ENCODE results near the gene PCDHB15. TPM values are rescaled to one million over a fixed set of nuclear protein-coding genes. Genes with fewer than 3 reads are reported as not detected.
"Not testable (repeated sequence)": the region's sequence is repeated elsewhere in the genome, so short reads cannot be mapped to it uniquely, and the experiment has no call there.

The PCDHB15 gene
- total and polyA plus RNA-seq, 12 donors: 2.3 to 10.5 (median 4.6) TPM

DNA sequence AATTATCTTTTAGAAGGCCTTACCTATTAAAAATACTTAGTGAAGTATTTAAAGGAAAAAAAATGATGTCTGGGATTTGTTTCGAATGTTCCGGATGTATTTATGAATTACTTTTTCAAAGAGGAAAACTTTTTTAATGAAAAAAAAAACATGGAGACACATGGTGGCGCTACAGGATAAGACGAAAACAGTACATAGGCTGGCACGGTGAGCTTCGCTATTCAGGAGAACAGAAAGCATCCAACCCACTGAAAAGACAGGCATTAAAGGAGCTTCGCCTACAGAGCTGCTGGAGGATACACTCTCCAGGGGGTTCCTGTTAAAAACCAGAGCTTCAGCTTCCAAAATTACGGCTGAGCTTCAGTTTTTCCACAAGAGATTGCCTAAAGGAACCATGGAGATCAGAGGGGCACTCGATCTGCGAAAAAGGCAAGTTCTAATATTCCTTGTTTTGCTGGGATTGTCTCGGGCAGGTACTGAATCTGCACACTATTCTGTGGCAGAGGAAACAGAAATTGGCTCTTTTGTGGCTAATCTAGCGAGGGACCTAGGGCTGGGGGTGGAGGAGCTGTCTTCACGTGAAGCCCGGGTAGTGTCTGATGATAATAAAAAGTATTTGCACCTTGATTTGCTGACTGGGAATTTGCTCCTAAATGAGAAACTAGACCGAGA lies 21.9 kb upstream of the PCDHB15 start, which contains the start of gene PCDHB14:
PCDHB14 (plus strand) TSS at position 232 of the 672 bp plus-strand sequence; CDS start at position 395, 163 bp downstream.
- intact Hi-C loops (cut with DNase I): loop anchor here in 3 of 10 donors (5.0 to 10.0 kb wide), 3 partner anchors 92 to 344 kb away; no protein-coding TSS in a partner anchor
- peaks cover 0 to 98% (median 56%) of the 10 kb centered on the region in 11 donors for H3K9me3 ChIP-seq
- TF ChIP-seq, protein P1, sequence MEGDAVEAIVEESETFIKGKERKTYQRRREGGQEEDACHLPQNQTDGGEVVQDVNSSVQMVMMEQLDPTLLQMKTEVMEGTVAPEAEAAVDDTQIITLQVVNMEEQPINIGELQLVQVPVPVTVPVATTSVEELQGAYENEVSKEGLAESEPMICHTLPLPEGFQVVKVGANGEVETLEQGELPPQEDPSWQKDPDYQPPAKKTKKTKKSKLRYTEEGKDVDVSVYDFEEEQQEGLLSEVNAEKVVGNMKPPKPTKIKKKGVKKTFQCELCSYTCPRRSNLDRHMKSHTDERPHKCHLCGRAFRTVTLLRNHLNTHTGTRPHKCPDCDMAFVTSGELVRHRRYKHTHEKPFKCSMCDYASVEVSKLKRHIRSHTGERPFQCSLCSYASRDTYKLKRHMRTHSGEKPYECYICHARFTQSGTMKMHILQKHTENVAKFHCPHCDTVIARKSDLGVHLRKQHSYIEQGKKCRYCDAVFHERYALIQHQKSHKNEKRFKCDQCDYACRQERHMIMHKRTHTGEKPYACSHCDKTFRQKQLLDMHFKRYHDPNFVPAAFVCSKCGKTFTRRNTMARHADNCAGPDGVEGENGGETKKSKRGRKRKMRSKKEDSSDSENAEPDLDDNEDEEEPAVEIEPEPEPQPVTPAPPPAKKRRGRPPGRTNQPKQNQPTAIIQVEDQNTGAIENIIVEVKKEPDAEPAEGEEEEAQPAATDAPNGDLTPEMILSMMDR (IDR thresholded peaks at IDR 0.05): peak in 6 of 9 donors; percentile 15 to 43 (median 26)
- peaks cover 0 to 24% (median 0%) of the 10 kb centered on the region in 9 donors for H3K36me3 ChIP-seq
- H3K27me3 ChIP-seq: peaks cover 0 to 13% (median 0%) of the 10 kb centered on the region in 7 donors
- no peaks in the 10 kb centered on the region for H3K4me1 ChIP-seq
- no peak within 1 kb of the TSS for H3K27ac ChIP-seq
- DNase-seq (no peak), ATAC-seq (peak in 1 of 8 donors; percentile 65)
- peak within 1 kb of the TSS in 7 of 10 donors; percentile 12 to 40 (median 29) for H3K4me3 ChIP-seq
- 25 to 26% methylated on average over 15 of the region's 15 CpGs for WGBS, 2 donors

DNA sequence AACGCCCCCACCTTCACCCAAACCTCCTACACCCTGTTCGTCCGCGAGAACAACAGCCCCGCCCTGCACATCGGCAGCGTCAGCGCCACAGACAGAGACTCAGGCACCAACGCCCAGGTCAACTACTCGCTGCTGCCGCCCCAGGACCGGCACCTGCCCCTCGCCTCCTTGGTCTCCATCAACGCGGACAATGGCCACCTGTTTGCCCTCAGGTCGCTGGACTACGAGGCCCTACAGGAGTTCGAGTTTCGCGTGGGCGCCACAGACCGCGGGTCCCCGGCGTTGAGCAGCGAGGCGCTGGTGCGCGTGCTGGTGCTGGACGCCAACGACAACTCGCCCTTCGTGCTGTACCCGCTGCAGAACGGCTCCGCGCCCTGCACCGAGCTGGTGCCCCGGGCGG lies 20.4 kb upstream of the PCDHB15 start:
- intact Hi-C loops (cut with DNase I): loop anchor here in 3 of 10 donors (5.0 to 10.0 kb wide), 3 partner anchors 90 to 342 kb away; no protein-coding TSS in a partner anchor
- not testable (repeated sequence) for ATAC-seq, H3K36me3 ChIP-seq, DNase-seq, H3K4me3 ChIP-seq, H3K27ac ChIP-seq, H3K4me1 ChIP-seq
- H3K27me3 ChIP-seq: peaks cover 0 to 13% (median 0%) of the 10 kb centered on the region in 7 donors
- WGBS, 2 donors: 20% methylated on average over 32 to 34 of the region's 40 CpGs
- H3K9me3 ChIP-seq: peaks cover 0 to 94% (median 59%) of the 10 kb centered on the region in 11 donors

DNA sequence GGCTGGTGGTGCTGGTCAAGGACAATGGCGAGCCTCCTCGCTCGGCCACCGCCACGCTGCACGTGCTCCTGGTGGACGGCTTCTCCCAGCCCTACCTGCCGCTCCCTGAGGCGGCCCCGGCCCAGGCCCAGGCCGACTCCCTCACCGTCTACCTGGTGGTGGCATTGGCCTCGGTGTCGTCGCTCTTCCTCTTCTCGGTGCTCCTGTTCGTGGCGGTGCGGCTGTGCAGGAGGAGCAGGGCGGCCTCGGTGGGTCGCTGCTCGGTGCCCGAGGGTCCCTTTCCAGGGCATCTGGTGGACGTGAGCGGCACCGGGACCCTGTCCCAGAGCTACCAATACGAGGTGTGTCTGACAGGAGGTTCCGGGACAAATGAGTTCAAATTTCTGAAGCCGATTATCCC lies 19.8 kb upstream of the PCDHB15 start:
- H3K4me1 ChIP-seq, ATAC-seq, DNase-seq, H3K36me3 ChIP-seq, H3K4me3 ChIP-seq, H3K27ac ChIP-seq: not testable (repeated sequence)
- Histone ChIP-seq H3K9me3 (peaks cover 0 to 93% (median 55%) of the 10 kb centered on the region in 11 donors), H3K27me3 (peaks cover 0 to 13% (median 0%) of the 10 kb centered on the region in 7 donors)
- WGBS, 2 donors: 25 to 29% methylated on average over 20 to 30 of the region's 30 CpGs
- intact Hi-C loops (cut with DNase I): loop anchor here in 2 of 10 donors (10.0 kb wide), 2 partner anchors 89 to 339 kb away; no protein-coding TSS in a partner anchor

DNA sequence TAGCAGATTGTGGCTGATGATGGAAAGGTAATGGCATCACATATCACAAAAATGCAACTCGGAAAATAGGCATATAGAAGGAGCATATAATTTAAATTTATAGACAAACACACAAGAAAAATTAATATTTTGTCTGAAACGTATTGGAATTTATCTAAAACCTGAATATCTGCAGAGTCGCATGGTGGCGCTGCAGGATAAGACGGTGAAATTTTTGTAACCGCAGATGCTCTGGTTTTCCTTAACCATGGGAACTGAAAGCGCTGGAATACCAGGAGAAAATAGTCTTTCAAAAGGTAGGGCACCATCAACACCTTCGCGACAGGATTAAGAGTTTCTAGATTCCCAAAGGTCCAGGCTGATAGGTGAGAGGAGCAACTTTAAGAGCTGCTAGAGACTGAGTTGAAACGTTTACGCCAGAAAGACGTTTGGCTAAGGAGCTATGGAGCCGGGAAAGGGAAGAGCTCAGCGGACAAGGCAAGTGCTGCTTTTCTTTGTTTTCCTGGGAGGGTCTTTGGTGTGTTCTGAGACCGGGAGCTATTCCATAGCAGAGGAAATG lies 11.0 kb upstream of the PCDHB15 start:
- intact Hi-C loops (cut with DNase I): no loop called here
- Histone ChIP-seq H3K36me3 (peaks cover 0 to 4% (median 0%) of the 10 kb centered on the region in 9 donors), H3K9me3 (peaks cover 6 to 95% (median 73%) of the 10 kb centered on the region in 11 donors), H3K4me3 (peak overlapping the region in 7 of 10 donors; percentile 2 to 44 (median 32)), H3K27ac (no peak overlapping the region), H3K4me1 (no peaks in the 10 kb centered on the region), H3K27me3 (peaks cover 0 to 25% (median 13%) of the 10 kb centered on the region in 7 donors)
- ATAC-seq (no peak), DNase-seq (no peak)
- TF ChIP-seq, protein P1 (IDR thresholded peaks at IDR 0.05): peak in 6 of 9 donors; percentile 14 to 36 (median 30)
- WGBS, 2 donors: 5% methylated on average over 15 of the region's 15 CpGs

DNA sequence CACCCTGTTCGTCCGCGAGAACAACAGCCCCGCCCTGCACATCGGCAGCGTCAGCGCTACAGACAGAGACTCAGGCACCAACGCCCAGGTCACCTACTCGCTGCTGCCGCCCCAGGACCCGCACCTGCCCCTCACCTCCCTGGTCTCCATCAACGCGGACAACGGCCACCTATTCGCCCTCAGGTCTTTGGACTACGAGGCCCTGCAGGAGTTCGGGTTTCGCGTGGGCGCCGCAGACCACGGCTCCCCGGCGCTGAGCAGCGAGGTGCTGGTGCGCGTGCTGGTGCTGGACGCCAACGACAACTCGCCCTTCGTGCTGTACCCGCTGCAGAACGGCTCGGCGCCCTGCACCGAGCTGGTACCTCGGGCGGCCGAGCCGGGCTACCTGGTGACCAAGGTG lies 9.3 kb upstream of the PCDHB15 start:
- WGBS, 2 donors: 19 to 24% methylated on average over 39 to 40 of the region's 40 CpGs

More for the DNA sequence above, 9.3 kb upstream of the PCDHB15 start:
- H3K4me1 ChIP-seq; H3K4me3 ChIP-seq; H3K36me3 ChIP-seq; intact Hi-C loops (cut with DNase I); DNase-seq; ATAC-seq; H3K27ac ChIP-seq: not testable (repeated sequence)
- H3K9me3 ChIP-seq: peaks cover 6 to 100% (median 82%) of the 10 kb centered on the region in 11 donors
- peaks cover 0 to 39% (median 26%) of the 10 kb centered on the region in 7 donors for H3K27me3 ChIP-seq

Data from heart right ventricle (tissue), 16 donors.